ENCODE measurements around the gene KIRREL3.

KIRREL3 gene

GRCh38 chr11:126765196-126765595 is 235.4 kb downstream of the KIRREL3 start:
- Histone ChIP-seq H3K4me3 (replicated peaks; ENCODE audit: insufficient read depth, low read length) (no peak overlapping the region), H3K27ac (replicated peaks) (no peak overlapping the region), H3K27me3 (ENCODE audit: insufficient read depth, poor library complexity, severe bottlenecking) (no peaks in the 10 kb centered on the region)
- DNase-seq (ENCODE audit: low read depth in 1 of 2, low spot score in 1 of 2) = no peak
- TF ChIP-seq SPI1 (IDR thresholded peaks at IDR 0.05; ENCODE audit: borderline replicate concordance, low read depth) (no peak), REST (IDR thresholded peaks at IDR 0.05; ENCODE audit: insufficient replicate concordance, low read depth) (no peak), GABPA (IDR thresholded peaks at IDR 0.05; ENCODE audit: low read depth) (no peak), POLR2AphosphoS5 (IDR thresholded peaks at IDR 0.05; ENCODE audit: low read depth) (no peak)
- TF ChIP-seq, protein P1, sequence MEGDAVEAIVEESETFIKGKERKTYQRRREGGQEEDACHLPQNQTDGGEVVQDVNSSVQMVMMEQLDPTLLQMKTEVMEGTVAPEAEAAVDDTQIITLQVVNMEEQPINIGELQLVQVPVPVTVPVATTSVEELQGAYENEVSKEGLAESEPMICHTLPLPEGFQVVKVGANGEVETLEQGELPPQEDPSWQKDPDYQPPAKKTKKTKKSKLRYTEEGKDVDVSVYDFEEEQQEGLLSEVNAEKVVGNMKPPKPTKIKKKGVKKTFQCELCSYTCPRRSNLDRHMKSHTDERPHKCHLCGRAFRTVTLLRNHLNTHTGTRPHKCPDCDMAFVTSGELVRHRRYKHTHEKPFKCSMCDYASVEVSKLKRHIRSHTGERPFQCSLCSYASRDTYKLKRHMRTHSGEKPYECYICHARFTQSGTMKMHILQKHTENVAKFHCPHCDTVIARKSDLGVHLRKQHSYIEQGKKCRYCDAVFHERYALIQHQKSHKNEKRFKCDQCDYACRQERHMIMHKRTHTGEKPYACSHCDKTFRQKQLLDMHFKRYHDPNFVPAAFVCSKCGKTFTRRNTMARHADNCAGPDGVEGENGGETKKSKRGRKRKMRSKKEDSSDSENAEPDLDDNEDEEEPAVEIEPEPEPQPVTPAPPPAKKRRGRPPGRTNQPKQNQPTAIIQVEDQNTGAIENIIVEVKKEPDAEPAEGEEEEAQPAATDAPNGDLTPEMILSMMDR (IDR thresholded peaks at IDR 0.05; ENCODE audit: insufficient read depth, low read length) = no peak

GRCh38 chr11:126764231-126764630 is 236.3 kb downstream of the KIRREL3 start:
- Histone ChIP-seq H3K27ac (replicated peaks) (no peak overlapping the region), H3K27me3 (ENCODE audit: insufficient read depth, poor library complexity, severe bottlenecking) (peaks cover under 1% of the 10 kb centered on the region), H3K4me3 (replicated peaks; ENCODE audit: insufficient read depth, low read length) (no peak overlapping the region)
- TF ChIP-seq POLR2AphosphoS5 (IDR thresholded peaks at IDR 0.05; ENCODE audit: low read depth) = no peak
- no peak for TF ChIP-seq SPI1 (IDR thresholded peaks at IDR 0.05; ENCODE audit: borderline replicate concordance, low read depth)
- no peak for TF ChIP-seq REST (IDR thresholded peaks at IDR 0.05; ENCODE audit: insufficient replicate concordance, low read depth)
- TF ChIP-seq, protein P1 (IDR thresholded peaks at IDR 0.05; ENCODE audit: insufficient read depth, low read length) = no peak
- no peak for TF ChIP-seq GABPA (IDR thresholded peaks at IDR 0.05; ENCODE audit: low read depth)
- no peak for DNase-seq (ENCODE audit: low read depth in 1 of 2, low spot score in 1 of 2)

GRCh38 chr11:126756855-126757254 is 243.7 kb downstream of the KIRREL3 start:
- Histone ChIP-seq H3K27me3 (ENCODE audit: insufficient read depth, poor library complexity, severe bottlenecking) (peaks cover 4% of the 10 kb centered on the region), H3K4me3 (replicated peaks; ENCODE audit: insufficient read depth, low read length) (no peak overlapping the region), H3K27ac (replicated peaks) (no peak overlapping the region)
- no peak for DNase-seq (ENCODE audit: low read depth in 1 of 2, low spot score in 1 of 2)
- TF ChIP-seq POLR2AphosphoS5 (IDR thresholded peaks at IDR 0.05; ENCODE audit: low read depth) (no peak), REST (IDR thresholded peaks at IDR 0.05; ENCODE audit: insufficient replicate concordance, low read depth) (no peak), GABPA (IDR thresholded peaks at IDR 0.05; ENCODE audit: low read depth) (no peak), SPI1 (IDR thresholded peaks at IDR 0.05; ENCODE audit: borderline replicate concordance, low read depth) (no peak)
- TF ChIP-seq, protein P1 (IDR thresholded peaks at IDR 0.05; ENCODE audit: insufficient read depth, low read length) = no peak

Data from HL-60 (cell line).